IMR-90 (cell line): ENCODE results near the gene CAPN5.
"Not testable (repeated sequence)": the region's sequence is repeated elsewhere in the genome, so short reads cannot be mapped to it uniquely, and the experiment has no call there.

Experiments
- BHLHE40 ChIP-seq: fragments of 150-350 bp; IDR thresholded peaks from 2 replicates; pipeline ENCODE4 v1.6.1; 2016; ENCODE audit warnings: mild to moderate bottlenecking, low read depth, low read length
- CEBPB ChIP-seq: IDR thresholded peaks from 2 replicates; pipeline ENCODE4 v1.6.1; 2012; ENCODE audit warnings: low read depth, low read length, improper control_type of control experiment
- FOS ChIP-seq: fragments of 150-350 bp; IDR thresholded peaks from 2 replicates; pipeline ENCODE4 v1.6.1; 2016; ENCODE audit warnings: low read depth, low read length
- MAZ ChIP-seq: IDR thresholded peaks from 2 replicates; pipeline ENCODE4 v1.6.1; 2012; ENCODE audit warnings: low read depth, mild to moderate bottlenecking, low read length, improper control_type of control experiment, moderate library complexity, borderline replicate concordance
- POLR2A ChIP-seq: IDR thresholded peaks from 2 replicates; pipeline ENCODE4 v1.6.1; 2012; ENCODE audit warnings: mild to moderate bottlenecking, low read depth, low read length
- RAD21 ChIP-seq: IDR thresholded peaks from 2 replicates; pipeline ENCODE4 v1.6.1; 2012; ENCODE audit warnings: low read length, improper control_type of control experiment
- RCOR1 ChIP-seq: IDR thresholded peaks from 2 replicates; pipeline ENCODE4 v1.6.1; 2012; ENCODE audit warnings: mild to moderate bottlenecking, low read length, improper control_type of control experiment; ENCODE audit not compliant: insufficient replicate concordance
- RFX5 ChIP-seq: IDR thresholded peaks from 2 replicates; pipeline ENCODE4 v1.8.0; 2012; ENCODE audit warnings: low read depth, mild to moderate bottlenecking, low read length, moderate library complexity
- SMC3 ChIP-seq: fragments of 150-350 bp; IDR thresholded peaks from 2 replicates; pipeline ENCODE4 v1.6.1; 2016; ENCODE audit warnings: low read depth, mild to moderate bottlenecking, antibody characterized with exemption, low read length, moderate library complexity
- TF ChIP-seq, protein P1 (sequence below): conservative IDR thresholded peaks from 2 replicates; pipeline ENCODE4 v1.5.1; 2012; ENCODE audit warnings: mild to moderate bottlenecking, low read depth, low read length, improper control_type of control experiment

DNA sequence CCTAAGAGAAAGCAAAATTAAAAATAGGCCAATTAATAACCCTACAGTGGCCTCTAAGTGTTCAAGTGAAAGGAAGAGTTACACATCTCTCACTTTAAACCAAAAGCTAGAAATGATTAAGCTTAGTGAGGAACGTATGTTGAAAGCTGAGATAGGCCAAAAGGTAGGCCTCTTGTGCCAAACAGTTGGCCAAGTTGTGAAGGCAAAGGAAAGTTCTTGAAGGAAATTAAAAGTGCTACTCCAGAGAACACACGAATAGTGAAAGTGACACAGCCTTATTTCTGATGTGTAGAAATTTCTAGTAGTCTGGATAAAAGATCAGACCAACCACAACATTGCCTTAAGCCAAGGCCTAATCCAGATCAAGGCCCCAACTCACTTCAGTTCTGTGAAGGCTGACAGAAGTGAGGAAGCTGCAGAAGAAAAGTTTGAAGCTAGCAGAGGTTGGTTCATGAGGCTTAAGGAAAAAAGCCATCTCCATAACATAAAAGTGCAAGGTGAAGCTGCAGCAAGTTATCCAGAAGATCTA lies 48.3 kb upstream of the CAPN5 start:
- TF ChIP-seq, protein P1, sequence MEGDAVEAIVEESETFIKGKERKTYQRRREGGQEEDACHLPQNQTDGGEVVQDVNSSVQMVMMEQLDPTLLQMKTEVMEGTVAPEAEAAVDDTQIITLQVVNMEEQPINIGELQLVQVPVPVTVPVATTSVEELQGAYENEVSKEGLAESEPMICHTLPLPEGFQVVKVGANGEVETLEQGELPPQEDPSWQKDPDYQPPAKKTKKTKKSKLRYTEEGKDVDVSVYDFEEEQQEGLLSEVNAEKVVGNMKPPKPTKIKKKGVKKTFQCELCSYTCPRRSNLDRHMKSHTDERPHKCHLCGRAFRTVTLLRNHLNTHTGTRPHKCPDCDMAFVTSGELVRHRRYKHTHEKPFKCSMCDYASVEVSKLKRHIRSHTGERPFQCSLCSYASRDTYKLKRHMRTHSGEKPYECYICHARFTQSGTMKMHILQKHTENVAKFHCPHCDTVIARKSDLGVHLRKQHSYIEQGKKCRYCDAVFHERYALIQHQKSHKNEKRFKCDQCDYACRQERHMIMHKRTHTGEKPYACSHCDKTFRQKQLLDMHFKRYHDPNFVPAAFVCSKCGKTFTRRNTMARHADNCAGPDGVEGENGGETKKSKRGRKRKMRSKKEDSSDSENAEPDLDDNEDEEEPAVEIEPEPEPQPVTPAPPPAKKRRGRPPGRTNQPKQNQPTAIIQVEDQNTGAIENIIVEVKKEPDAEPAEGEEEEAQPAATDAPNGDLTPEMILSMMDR: not testable (repeated sequence)
- TF ChIP-seq POLR2A, CEBPB, RFX5, RAD21, MAZ, SMC3, FOS, BHLHE40, RCOR1: not testable (repeated sequence)
